K562 (cell line): ENCODE measurements around the gene NCKIPSD. TPM values are rescaled to one million over a fixed set of nuclear protein-coding genes. Genes with fewer than 3 reads are reported as not detected.

ENCODE experiments used
- ATAC-seq: fragments of 200-7000 bp; cut with Tn5 transposase; 3 replicates; pipeline ENCODE4 v1.9.1; 2020; ENCODE audit warnings: moderate library complexity
- BruUV-seq: library from RNA; stranded (reverse); fragments of 400-500 nt; replicated peaks from 2 replicates; lab custom pipeline; 2021; lab: Mats Ljungman, UMichigan
- CTCF ChIA-PET: fragments of 300-600 bp; formaldehyde crosslinking; extraction: SDS; loops from one replicate; lab custom pipeline; 2021; ENCODE audit warnings: low intra/inter-chr PET ratio; lab: Yijun Ruan, JAX
- POLR2A ChIA-PET: fragments of 300-600, 350-650 bp; sonication (Branson Sonifier 250); formaldehyde crosslinking; extraction: SDS; loops from one replicate; lab custom pipeline; 2021; ENCODE audit warnings: antibody characterized with exemption, inconsistent platforms; lab: Yijun Ruan, JAX
- DNase-seq, 4 experiments: peaks; one replicate each; pipeline versions ENCODE4 v3.0.0 to v3.0.0-alpha.2; 2011 to 2018; ENCODE audit warnings: low spot score in 3 of 4, mixed read lengths in 3 of 4; ENCODE audit errors: extremely low read depth in 1 of 4
- FAIRE-seq: peaks from 2 replicates; lab custom pipeline; 2011; peaks lifted over from hg19 to GRCh38; lab: Jason Lieb, UNC
- H2AFZ ChIP-seq: 2 replicates; pipeline ENCODE4 v1.6.0; 2011; ENCODE audit warnings: low read depth, low read length, control low read depth, inconsistent platforms
- H3K27ac ChIP-seq: fragments of 200-600 bp; 3 replicates; pipeline ENCODE4 v1.8.0; 2011; ENCODE audit warnings: low read depth, mild to moderate bottlenecking, control low read depth, inconsistent platforms, low read length, moderate library complexity, mixed read lengths; ENCODE audit errors: extremely low read depth
- H3K27me3 ChIP-seq, 2 experiments: fragments of 300-600 bp in 1 of 2; 2 replicates in 1 of 2; 3 replicates in 1 of 2; pipeline versions ENCODE4 v1.6.0 to v1.8.0; 2011; ENCODE audit warnings: inconsistent platforms in 2 of 2, low read length in 2 of 2, mild to moderate bottlenecking in 1 of 2, mixed read lengths in 1 of 2, moderate library complexity in 1 of 2; ENCODE audit not compliant: control insufficient read depth in 2 of 2, insufficient read depth in 2 of 2
- H3K36me3 ChIP-seq: fragments of 300-600 bp; 3 replicates; pipeline ENCODE4 v1.8.0; 2011; ENCODE audit warnings: mild to moderate bottlenecking, low read length, inconsistent platforms; ENCODE audit not compliant: control insufficient read depth, insufficient read depth
- H3K4me1 ChIP-seq, 2 experiments: fragments of 200-600 bp in 1 of 2; replicated peaks in 1 of 2; 2 replicates in 1 of 2; 3 replicates in 1 of 2; pipeline versions ENCODE4 v1.5.1 to v1.8.0; 2011; ENCODE audit warnings: inconsistent platforms in 2 of 2, low read length in 2 of 2, mild to moderate bottlenecking in 1 of 2, mixed read lengths in 1 of 2, moderate library complexity in 1 of 2; ENCODE audit not compliant: control insufficient read depth in 2 of 2, insufficient read depth in 2 of 2
- H3K4me2 ChIP-seq: 2 replicates; pipeline ENCODE4 v1.6.1; 2011; ENCODE audit warnings: low read length, control low read depth, inconsistent platforms, mixed read lengths; ENCODE audit not compliant: insufficient read depth
- H3K4me3 ChIP-seq: fragments of 200-600 bp; sonication (generic), shearing (Covaris generic); 2 replicates; pipeline ENCODE4 v1.5.1; 2016; ENCODE audit warnings: control low read depth, inconsistent platforms
- H3K79me2 ChIP-seq: fragments of 200-600 bp; 3 replicates; pipeline ENCODE4 v1.8.0; 2011; ENCODE audit warnings: low read length, inconsistent platforms; ENCODE audit not compliant: control insufficient read depth, insufficient read depth
- H3K9ac ChIP-seq, 2 experiments: 2 replicates each; pipeline versions ENCODE4 v1.6.0 to v1.6.1; 2011; ENCODE audit warnings: low read depth in 2 of 2, low read length in 2 of 2, control low read depth in 1 of 2, inconsistent platforms in 1 of 2, mild to moderate bottlenecking in 1 of 2, mixed read lengths in 1 of 2; ENCODE audit not compliant: insufficient read depth in 1 of 2
- H3K9me1 ChIP-seq: one replicate; pipeline ENCODE4 v1.6.0; 2011; ENCODE audit warnings: inconsistent platforms, mild to moderate bottlenecking, low read length, moderate library complexity; ENCODE audit not compliant: control insufficient read depth, insufficient read depth
- H3K9me3 ChIP-seq: replicated peaks from 2 replicates; pipeline ENCODE4 v1.5.1; 2011; ENCODE audit warnings: low read depth, low read length, inconsistent platforms; ENCODE audit not compliant: control insufficient read depth, insufficient read depth
- H4K20me1 ChIP-seq: replicated peaks from 2 replicates; pipeline ENCODE4 v1.6.1; 2011; ENCODE audit warnings: low read length, inconsistent platforms, mixed read lengths; ENCODE audit not compliant: control insufficient read depth, insufficient read depth
- FOXM1 ChIP-seq, 2 experiments: fragments of 450-650 bp in 1 of 2; sonication (generic) in 1 of 2; formaldehyde crosslinking in 1 of 2; IDR thresholded peaks; 2 replicates each; pipeline versions ENCODE4 v1.6.1 to v1.9.0; 2017 to 2022; ENCODE audit warnings: low read depth in 2 of 2, mild to moderate bottlenecking in 2 of 2, missing genetic modification reagents in 1 of 2, moderate library complexity in 1 of 2
- HLTF ChIP-seq: fragments of 450-650 bp; IDR thresholded peaks from 2 replicates; pipeline ENCODE4 v1.6.1; 2016
- HNRNPK ChIP-seq: fragments of 200-400 bp; formaldehyde crosslinking; IDR thresholded peaks from one replicate; pipeline ENCODE4 v1.6.1; 2018; ENCODE audit warnings: mild to moderate bottlenecking, low read depth, low read length; ENCODE audit not compliant: poor library complexity, severe bottlenecking
- MTA1 ChIP-seq: fragments of 450-650 bp; IDR thresholded peaks from 2 replicates; pipeline ENCODE4 v1.6.1; 2017; ENCODE audit warnings: borderline replicate concordance
- NKRF ChIP-seq: fragments of 450-650 bp; IDR thresholded peaks from 2 replicates; pipeline ENCODE4 v1.6.1; 2016; ENCODE audit warnings: borderline replicate concordance
- RBFOX2 ChIP-seq: fragments of 200-400 bp; formaldehyde crosslinking; IDR thresholded peaks from 2 replicates; pipeline ENCODE4 v1.6.1; 2017; ENCODE audit warnings: low read depth, mild to moderate bottlenecking, low read length, moderate library complexity
- TCF3 ChIP-seq: sonication (generic); formaldehyde crosslinking; IDR thresholded peaks from 2 replicates; pipeline ENCODE4 v1.4.0; 2020; ENCODE audit warnings: mild to moderate bottlenecking, missing genetic modification reagents
- ZKSCAN3 ChIP-seq: fragments of 250-450 bp; sonication (Bioruptor Pico); IDR thresholded peaks from 2 replicates; pipeline ENCODE4 v1.4.0; 2020
- ZNF224 ChIP-seq: sonication (generic); formaldehyde crosslinking; IDR thresholded peaks from 2 replicates; pipeline ENCODE4 v1.8.0; 2022; ENCODE audit warnings: mild to moderate bottlenecking, missing genetic modification reagents
- ZNF398 ChIP-seq: fragments of 250-450 bp; sonication (Bioruptor Pico); IDR thresholded peaks from 2 replicates; pipeline ENCODE4 v1.8.0; 2021; ENCODE audit warnings: moderate library complexity, mild to moderate bottlenecking, inconsistent platforms
- ZNF551 ChIP-seq: fragments of 250-450 bp; sonication (Bioruptor Pico); IDR thresholded peaks from 2 replicates; pipeline ENCODE4 v1.5.0; 2021; ENCODE audit warnings: mild to moderate bottlenecking, moderate library complexity
- WGBS: fragments of 100-300 bp; shearing (Covaris generic); methylation state at CpG from one replicate; pipeline ENCODE4 v1.1.6; 2016; ENCODE audit warnings: low coverage, mixed read lengths; ENCODE audit not compliant: insufficient coverage; ENCODE audit errors: missing lambda C conversion rate; 5-methylcytosine and 5-hydroxymethylcytosine counted together
- in situ Hi-C: fragments of 300-500 bp; cut with MboI; formaldehyde crosslinking; loops from 4 replicates; pipeline ENCODE4 v1.15.0; 2018; ENCODE audit warnings: inconsistent platforms, mixed read lengths
- intact Hi-C: fragments of 100-400 bp; cut with micrococcal nuclease; formaldehyde crosslinking; loops from 2 replicates; pipeline ENCODE4 v1.14.2; 2022
- polyA plus RNA-seq, 8 experiments: library from polyadenylated mRNA; depleted of rRNA in 4 of 8; stranded (reverse) in 5 of 8; unstranded in 3 of 8; fragments of >200 nt; fragmentation: Nextera tagmentation in 2 of 8; fragmentation: Illumina TruSeq in 1 of 8; extraction: Ambion mirVana in 2 of 8; extraction: Trizol in 1 of 8; gene quantifications; 2 replicates each; pipeline versions ENCODE4 v1.2.1 to v1.2.3, GENCODE V29; 2011 to 2014; ENCODE audit warnings: inconsistent platforms in 1 of 8, missing spikeins in 1 of 8
- total RNA-seq, 7 experiments: library from RNA; depleted of rRNA in 6 of 7; stranded (reverse); fragments of >200 nt in 6 of 7; fragmentation: Illumina TruSeq in 2 of 7; extraction: Trizol in 2 of 7; gene quantifications; 2 replicates each; pipeline versions ENCODE4 v1.2.1 to v1.2.3, GENCODE V29; 2011 to 2021; ENCODE audit warnings: low replicate concordance in 1 of 7
- TF ChIP-seq, protein P1 (sequence below): fragments of 450-650 bp; IDR thresholded peaks from 2 replicates; pipeline ENCODE4 v1.6.1; 2018; ENCODE audit warnings: mild to moderate bottlenecking, low read depth; ENCODE audit not compliant: partially characterized antibody

NCKIPSD gene
- total and polyA plus RNA-seq, 9 of the 15 experiments (the other 6 are each of a cell fraction or from before 2014, with no cell fraction given) = 0.49 to 24.4 (median 12.3) TPM

DNA sequence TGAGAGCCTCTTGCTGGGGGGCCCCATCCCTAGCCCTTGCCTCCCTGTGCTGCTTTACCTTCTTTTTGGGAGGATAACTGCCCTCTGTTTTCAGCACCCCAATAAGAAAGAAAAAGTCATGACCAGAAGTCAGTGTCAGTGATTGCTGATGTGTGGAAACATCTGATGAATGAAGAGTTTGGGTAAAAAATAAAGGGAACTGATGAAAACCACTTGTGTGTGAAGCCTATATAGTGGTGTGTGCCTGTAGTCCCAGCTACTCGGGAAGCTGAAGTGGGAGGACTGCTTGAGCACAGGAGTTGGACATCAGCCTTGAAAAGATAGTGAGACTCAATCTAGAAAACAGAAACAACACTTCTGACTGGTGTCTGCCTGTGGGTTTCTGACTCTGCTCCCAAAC, 13.2 kb downstream of the NCKIPSD start (continued):
- TF ChIP-seq, protein P1, sequence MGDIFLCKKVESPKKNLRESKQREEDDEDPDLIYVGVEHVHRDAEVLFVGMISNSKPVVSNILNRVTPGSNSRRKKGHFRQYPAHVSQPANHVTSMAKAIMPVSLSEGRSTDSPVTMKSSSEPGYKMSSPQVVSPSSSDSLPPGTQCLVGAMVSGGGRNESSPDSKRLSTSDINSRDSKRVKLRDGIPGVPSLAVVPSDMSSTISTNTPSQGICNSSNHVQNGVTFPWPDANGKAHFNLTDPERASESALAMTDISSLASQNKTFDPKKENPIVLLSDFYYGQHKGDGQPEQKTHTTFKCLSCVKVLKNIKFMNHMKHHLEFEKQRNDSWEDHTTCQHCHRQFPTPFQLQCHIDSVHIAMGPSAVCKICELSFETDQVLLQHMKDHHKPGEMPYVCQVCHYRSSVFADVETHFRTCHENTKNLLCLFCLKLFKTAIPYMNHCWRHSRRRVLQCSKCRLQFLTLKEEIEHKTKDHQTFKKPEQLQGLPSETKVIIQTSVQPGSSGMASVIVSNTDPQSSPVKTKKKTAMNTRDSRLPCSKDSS = no peak
- no peak for TF ChIP-seq ZNF551 (CRISPR knock-in tag)
- TF ChIP-seq HNRNPK = no peak
- TF ChIP-seq NKRF = no peak

DNA sequence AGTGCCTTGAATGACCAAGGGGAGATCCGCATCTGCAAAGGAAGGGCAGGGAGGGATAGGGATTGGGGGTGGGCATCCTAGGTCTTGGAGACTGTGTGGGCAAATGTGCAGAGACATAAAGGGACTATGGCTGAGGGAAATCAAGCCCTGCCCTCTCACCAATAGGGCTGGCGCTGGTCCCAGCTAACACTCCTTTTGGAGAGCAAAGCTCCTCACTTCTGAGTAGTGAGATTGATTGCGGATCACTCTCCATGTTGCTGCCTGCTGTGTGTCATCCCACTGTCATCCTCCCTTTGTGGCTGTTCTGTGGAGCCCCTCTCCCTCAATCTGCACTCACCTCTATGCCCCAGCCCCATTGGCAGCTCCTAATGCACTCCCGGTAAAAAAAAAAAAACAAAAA, 20.8 kb downstream of the NCKIPSD start:
- Histone ChIP-seq H3K79me2 (no peaks in the 10 kb centered on the region), H3K4me3 (no peak overlapping the region), H3K4me2 (no peak overlapping the region), H2AFZ (no peak overlapping the region), H4K20me1 (no peaks in the 10 kb centered on the region), H3K4me1 (peaks cover 2 to 36% of the 10 kb centered on the region in 2 experiments; a peak in 4 of 5 replicates), H3K9me1 (no peaks in the 10 kb centered on the region), H3K36me3 (peaks cover 2% of the 10 kb centered on the region; the same call in 1 of the 3 replicates), H3K9ac (peak overlapping the region in 1 of 2 experiments; percentile 6; a peak in 2 of 4 replicates), H3K9me3 (no peaks in the 10 kb centered on the region), H3K27ac (no peak overlapping the region), H3K27me3 (no peaks in the 10 kb centered on the region)
- FAIRE-seq = no peak
- in situ Hi-C loops = no loop called here
- DNase-seq = no peak
- ATAC-seq = no peak
- CTCF ChIA-PET = interaction anchor here (0.7 kb wide), 1 partner anchor 195 kb away, joined by 3 read pairs; no protein-coding TSS in a partner anchor
- BruUV-seq = no TSS peak
- WGBS = 70% methylated on average over 3 of the region's 4 CpGs
- TF ChIP-seq ZNF224 (CRISPR knock-in tag) = no peak
- TF ChIP-seq RBFOX2 = no peak
- TF ChIP-seq HLTF = no peak
- no peak for TF ChIP-seq TCF3
- no peak for TF ChIP-seq ZKSCAN3 (CRISPR knock-in tag)
- no peak for TF ChIP-seq ZNF398
- TF ChIP-seq FOXM1 (IDR thresholded peaks at IDR 0.05; ENCODE audit: low read depth) = no peak
- no peak for TF ChIP-seq FOXM1 (CRISPR knock-in tag; IDR thresholded peaks at IDR 0.05; ENCODE audit: low read depth)
- TF ChIP-seq MTA1 = no peak
- intact Hi-C loops = no loop called here
- POLR2A ChIA-PET = interaction anchor here (0.6 to 0.7 kb wide), 2 partner anchors 397 to 494 kb away, joined by 3 read pairs; no protein-coding TSS in a partner anchor
